GM10847 (cell line): ENCODE data around the gene DSCAM.

ENCODE experiments used
- POLR2A ChIP-seq: IDR thresholded peaks from 2 replicates; pipeline ENCODE4 v1.6.1; 2011; ENCODE audit not compliant: insufficient read length; ENCODE audit errors: extremely low read depth

DSCAM gene

DNA sequence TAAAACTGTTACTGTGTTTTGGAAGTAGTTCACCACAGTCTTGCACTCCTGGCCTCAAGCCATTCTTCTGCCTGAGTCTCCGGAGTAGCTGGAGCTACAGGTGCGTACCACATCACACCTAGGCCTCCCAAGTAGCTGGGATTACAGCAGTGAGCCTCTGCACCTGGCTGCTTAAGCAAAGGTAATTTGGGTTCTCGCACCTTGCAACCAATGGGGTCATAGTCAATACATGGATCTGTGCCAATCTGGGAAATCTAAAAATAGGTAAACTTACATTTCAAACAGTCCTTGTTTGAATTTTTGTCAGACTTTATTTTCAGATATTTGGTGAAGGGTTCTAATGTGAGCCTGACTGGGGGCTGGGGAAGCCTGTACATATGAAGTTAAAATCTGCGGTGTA is 513.2 kb downstream of the DSCAM start:
- TF ChIP-seq POLR2A: no peak

DNA sequence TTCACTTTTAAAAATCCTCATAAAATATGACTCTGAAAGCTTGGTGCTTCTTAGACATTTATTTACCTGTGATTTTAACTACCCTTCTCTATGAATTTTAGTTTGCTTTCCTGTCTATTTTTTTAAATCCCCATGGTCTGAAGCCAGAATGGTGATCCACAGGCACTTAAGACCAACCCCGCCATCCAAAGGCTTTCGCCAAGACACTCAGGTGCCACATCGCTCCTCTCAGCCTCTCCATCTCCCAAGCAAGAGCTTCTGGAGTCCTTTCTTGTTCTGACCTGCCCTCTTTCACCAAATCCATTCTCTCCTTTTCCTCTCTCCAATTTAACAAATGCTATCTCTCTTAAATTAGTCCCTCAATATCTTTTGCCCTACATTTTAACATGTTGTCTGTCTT is 515.2 kb downstream of the DSCAM start:
- TF ChIP-seq POLR2A: no peak

DNA sequence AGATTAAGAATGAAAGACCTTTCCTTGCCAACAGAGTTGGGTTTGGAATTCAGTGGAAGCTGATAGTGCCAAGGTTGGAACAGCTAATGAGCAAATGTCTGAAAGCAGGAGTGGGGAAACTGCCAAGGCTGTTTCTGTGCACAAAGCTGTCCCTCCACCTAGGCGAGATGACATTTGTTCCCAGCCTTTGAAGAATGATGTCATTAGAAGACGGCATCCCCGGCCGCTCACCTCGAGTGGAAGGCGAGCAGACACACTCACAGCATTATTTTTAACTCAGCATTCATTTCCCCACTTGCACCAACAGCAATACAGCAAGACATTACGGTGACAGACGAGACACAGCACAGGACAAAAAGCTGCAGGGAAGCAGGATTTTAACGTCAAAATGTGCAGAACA is 515.8 kb downstream of the DSCAM start:
- no peak for TF ChIP-seq POLR2A

DNA sequence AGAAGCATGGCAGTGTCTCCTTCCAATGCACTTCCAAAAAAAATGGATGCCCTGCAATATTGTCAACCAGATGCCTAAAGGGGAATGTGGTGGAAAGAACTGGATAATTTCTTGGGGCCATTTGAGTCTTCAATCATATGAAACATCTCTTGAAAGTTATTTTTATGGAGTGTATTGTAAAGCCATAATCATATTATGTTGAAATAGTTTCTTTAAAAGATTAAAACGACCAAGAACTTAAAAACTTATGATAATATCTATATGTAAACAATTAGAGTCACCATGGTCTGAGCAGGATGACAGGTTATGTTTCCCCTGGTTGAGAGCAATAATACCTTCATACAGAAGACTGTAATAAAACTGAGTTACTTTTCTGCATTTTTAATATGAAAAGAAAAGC is 522.6 kb downstream of the DSCAM start:
- TF ChIP-seq POLR2A: no peak

- TF ChIP-seq POLR2A: no peak
Measured at GRCh38 chr21:40318371-40318770, 528.6 kb downstream of the DSCAM start.

DNA sequence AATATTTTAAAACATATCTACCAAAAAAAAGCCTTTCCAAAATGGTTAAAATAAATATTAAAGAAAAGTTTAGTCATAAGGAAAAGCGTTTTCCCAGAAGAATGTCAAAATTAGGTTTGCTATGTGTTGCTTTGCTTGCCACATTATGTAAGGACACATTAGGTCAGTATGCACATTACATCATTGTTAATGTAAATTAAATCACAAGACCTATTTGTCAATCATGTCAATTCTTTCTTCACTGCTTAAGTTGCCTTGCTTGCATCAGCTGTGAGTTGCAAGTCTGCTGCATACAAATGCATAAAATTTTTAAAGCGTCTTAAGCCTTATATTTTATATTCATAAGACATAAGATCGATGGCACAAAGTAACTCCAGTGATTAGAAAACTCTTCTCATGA is 530.9 kb downstream of the DSCAM start:
- no peak for TF ChIP-seq POLR2A

GRCh38 chr21:40315626-40316025 is 531.3 kb downstream of the DSCAM start:
- TF ChIP-seq POLR2A: no peak

GRCh38 chr21:40313260-40313659 is 533.7 kb downstream of the DSCAM start:
- TF ChIP-seq POLR2A: no peak

DNA sequence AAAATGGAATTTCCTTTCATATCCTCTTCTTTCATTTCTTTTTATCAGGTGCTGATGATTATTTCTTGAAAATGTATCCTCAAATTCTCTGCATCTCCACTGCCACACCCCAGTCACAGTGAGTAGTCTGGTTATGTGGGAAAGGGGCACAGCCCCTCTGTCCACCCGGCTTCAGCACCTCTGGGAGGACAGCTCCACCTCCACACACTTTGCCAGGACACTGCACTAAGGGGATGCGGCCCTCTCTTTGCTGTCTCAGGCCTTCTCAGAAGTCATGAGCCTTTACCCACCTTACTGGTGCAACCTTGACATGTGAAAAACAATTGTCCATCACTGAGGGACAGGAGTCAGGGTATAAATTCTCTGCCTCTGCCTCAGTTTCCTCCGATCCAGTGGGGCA is 546.7 kb downstream of the DSCAM start:
- no peak for TF ChIP-seq POLR2A

GRCh38 chr21:40299451-40299850 is 547.5 kb downstream of the DSCAM start:
- no peak for TF ChIP-seq POLR2A

DNA sequence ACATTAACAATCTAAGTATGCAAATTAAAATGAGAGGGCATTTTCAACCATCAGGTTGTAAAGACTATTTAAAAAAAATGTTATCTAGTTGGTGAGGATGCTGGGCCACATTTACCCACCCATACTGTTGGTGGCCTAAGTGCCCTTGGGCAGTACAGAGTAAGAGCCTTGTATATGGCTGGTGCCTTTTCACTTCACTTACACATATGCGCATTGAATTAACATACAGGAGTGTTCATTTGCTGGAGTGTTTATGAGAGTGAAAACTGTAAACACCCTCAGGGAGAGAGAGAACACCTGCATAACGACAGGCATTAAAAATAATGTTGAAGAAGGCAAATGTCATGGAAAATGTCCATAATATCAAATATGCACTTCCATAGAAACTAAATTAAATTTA is 552.6 kb downstream of the DSCAM start:
- TF ChIP-seq POLR2A: no peak

GRCh38 chr21:40291560-40291959 is 555.4 kb downstream of the DSCAM start:
- no peak for TF ChIP-seq POLR2A

DNA sequence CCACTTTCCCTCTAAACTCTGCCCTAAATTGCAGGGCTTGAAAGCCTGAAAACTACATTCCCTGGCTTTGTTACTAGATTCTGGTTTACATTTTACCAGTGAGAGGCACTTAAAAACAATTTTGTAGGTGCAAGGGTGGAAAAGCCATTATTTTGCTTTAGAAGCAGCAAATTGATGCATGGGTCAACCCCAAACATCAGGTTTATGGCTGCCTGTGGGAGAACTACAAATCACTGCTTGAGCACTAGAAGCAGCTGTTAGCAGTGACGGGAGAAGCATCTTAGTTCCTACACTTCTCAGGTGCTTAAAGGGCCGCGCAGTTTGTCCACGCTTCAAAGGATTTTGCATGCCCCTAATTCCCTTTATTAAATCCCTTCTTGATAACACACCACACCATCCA is 562.5 kb downstream of the DSCAM start:
- no peak for TF ChIP-seq POLR2A

DNA sequence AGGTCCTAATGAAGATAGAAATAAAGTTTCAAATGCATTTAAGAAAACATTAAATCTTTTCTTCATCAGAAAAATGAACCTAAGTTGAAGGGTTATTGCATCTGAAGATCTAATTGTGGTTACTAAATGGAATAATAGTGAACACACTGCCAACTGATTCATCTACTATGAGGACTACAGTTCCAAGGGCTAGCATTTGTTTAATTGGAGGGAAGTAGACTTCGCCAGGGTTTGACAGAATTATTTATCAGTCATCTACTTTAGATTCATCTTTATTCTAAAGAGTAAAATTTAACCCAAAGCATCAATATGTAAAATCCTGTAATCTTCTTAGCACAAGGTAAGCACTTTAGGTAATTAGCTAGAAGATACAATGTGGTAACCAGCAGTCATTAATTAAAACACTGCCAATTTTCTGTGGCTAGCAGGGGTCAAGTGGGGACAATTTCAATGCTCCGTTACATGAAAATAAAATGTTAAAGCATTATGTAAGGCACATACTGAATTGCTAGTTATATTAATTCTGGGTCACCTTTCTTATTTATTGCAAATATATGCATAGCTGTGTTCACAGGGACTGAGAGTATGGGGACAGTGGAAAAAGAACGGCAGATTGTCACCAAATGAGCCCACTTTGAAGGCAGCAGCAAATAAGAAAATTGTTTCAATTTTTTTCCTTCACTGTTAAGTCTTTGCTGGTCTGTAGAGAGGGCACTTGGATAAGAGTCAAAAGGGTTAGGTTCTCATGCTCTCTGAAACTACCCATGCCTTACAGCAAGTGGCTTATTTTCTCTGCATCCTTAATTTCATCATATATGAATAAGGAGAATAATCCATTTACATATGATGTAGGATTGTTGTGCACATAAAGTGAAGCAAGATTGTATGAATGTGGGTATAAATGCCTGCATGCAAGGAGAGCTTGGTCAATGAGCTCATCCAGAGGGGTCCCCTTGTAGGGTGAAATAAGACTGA is 563.8 kb downstream of the DSCAM start:
- no peak for TF ChIP-seq POLR2A

DNA sequence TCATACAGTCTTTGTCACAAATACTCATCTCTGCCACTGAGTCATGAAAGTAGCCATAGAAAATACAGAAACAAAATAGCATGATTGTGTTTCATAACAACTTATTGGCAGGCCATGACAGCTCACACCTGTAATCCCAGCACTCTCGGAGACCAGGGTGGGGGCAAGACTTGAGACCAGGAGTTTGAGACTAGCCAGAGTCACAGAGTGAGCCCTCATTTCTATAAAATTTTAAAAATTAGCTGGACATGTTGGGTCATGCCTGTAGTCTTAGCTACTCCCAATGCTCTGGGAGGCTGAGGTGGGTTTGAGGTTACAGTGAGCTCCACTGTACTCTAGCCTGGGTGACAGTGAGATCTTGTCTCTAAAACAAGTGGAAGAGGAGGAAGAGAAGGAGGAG is 568.6 kb downstream of the DSCAM start:
- no peak for TF ChIP-seq POLR2A

- no peak for TF ChIP-seq POLR2A
Measured at GRCh38 chr21:40276001-40276400, 571.0 kb downstream of the DSCAM start.

DNA sequence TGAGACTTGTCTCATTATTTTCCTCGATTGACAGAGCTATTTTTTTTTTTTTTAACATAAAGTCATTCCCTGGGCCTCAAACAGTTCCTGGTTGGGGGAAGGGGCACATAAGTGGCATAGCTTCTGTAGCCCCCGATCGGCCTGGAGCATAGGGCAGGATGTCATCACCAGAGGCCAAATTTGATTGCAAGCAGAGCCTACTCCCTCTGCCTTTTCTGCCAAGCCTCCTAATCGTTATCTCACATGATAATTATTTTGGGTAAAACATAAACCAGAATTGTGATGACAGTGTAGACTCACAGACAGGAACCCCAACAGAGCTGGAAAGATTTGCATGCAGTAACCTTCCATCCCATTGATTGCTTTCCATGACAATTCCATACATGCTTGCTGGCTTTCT is 574.9 kb downstream of the DSCAM start:
- no peak for TF ChIP-seq POLR2A
